ENCODE measurements around the gene CHST12.
"Not testable (repeated sequence)": the region's sequence is repeated elsewhere in the genome, so short reads cannot be mapped to it uniquely, and the experiment has no call there.

Gene CHST12

DNA sequence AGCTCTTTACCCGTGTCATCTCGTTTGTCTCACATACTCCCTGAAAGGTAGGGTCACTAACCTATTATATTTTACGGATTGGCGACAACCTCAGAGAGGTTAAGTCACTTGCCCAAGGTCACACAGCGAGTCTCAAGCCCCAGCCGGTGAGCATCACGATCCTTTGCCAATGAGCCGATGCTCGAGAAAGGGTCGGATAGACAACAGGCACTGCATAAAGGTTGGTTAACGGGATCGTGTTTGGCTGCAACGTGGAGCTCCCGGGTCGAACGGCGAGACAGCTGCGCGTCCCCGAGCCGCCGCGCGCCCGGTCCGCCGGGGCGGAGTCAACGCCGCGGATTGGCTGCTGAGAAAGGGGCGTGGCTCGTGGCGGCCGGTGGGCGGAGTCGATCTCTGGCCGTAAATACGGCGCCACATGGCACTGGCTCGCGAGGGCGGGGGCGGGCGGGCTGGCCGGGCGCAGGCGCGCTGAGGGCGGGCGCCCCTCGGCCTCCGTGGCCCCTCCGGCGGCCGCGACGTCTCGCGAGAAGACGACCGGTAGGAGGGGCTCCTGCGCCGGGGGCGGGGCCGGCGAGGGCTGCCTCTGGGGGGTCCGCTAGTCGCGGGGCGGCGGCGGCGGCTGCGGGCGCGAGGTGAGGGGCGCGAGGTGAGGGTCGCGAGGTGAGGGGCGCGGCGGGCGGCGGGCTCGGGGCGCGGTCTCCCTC is at the start of gene CHST12:
TSS of gene CHST12 (plus strand) at position 598 of the 704 bp plus-strand sequence. CDS start 29,029 bp downstream, outside the sequence.
- peak; percentile 92 for DNase-seq (ENCODE audit: low read depth)

- DNase-seq (ENCODE audit: low read depth): peak; percentile 88
Measured at GRCh38 chr7:2353936-2354185, 49.5 kb upstream of the CHST12 start.

DNA sequence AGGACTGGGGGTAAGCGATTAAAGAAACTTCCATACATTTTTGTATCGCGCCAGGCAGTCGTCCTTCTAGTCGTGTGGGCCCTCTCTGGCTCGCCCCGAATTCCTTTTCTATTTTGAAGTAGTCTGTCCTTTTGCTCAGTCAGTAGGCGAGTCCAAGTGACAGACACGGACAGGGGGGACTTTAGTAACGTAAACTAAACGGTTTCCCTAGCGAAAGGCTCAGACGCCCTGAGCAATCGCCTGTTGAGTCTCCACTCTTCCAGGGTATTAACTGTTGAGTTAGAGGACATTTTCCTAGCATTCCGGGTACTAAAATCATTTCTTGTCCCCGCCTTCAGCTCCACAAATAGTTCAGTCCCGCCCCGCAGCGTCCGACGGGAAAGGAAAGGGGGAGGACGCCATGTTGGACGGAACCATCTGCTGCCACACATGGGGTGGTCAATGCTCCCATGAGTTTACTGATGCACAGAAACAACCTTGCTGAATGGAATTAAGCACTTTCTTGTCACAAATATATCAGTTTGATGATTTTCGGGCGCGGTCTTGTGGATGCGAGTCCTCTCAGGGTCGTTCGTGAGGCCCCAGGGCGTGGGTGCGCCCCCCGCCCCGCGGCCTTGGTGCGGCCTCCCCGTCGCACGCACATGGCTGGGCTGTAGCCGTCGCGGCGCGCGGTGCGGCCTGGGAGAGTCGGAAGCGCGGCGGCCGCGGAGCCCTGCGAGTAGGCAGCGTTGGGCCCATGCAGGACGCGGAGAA is 49.0 kb upstream of the CHST12 start, which contains the start of gene EIF3B:
TSS of gene EIF3B (plus strand) at position 642 of the 753 bp plus-strand sequence. CDS start at position 737, 95 bp downstream.
- peak; percentile 80 for DNase-seq (ENCODE audit: low read depth)

- DNase-seq (ENCODE audit: low read depth): peak; percentile 15
Measured at GRCh38 chr7:2354939-2355704, 48.3 kb upstream of the CHST12 start.

DNA sequence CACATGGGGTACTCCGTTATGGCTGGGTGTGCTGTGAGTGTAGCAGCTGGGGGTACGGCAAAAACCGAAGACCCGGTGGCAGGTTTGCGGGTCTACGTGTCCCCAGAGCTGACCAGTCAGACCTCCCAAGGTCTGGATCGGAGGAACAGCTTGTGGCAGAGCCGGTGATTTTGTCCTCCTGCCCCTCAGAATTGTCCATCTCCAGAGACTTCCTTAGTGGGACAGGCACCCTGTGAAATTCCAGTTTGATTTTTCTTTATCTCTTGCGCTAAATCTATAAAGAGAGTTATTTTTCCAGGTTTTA is 47.8 kb upstream of the CHST12 start:
- no peak for DNase-seq (ENCODE audit: low read depth)

- DNase-seq (ENCODE audit: low read depth): no peak
Measured at GRCh38 chr7:2357165-2357564, 46.2 kb upstream of the CHST12 start.

GRCh38 chr7:2357571-2357970 is 45.8 kb upstream of the CHST12 start:
- DNase-seq (ENCODE audit: low read depth): no peak

DNA sequence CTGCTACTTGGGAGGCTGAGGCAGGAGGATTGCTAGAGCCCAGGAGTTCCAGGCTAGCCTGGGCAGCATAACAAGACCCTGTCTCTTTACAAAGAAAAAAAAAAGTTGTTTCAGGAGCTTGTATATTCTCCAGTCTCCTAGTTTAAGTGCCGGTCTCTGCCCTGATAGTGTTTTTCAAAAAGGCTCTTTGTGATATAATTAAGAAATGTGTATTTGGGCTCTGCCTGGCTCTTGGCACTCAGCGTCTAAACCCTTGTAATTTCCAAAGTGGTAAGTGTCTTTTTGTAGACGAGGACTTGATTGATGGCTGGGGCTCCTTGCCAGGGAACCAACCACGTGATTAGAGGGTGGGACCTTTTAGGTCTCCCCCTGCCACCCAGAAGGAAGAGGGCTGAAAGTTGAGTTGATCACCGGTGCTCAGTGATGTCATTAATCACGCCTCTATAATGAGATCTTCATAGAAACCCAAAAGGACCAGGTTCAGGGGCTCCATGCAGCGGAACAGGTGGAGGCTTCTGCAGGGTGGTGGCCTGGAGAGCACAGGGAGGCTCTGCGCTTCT is 44.4 kb upstream of the CHST12 start:
- DNase-seq (ENCODE audit: low read depth): no peak

DNA sequence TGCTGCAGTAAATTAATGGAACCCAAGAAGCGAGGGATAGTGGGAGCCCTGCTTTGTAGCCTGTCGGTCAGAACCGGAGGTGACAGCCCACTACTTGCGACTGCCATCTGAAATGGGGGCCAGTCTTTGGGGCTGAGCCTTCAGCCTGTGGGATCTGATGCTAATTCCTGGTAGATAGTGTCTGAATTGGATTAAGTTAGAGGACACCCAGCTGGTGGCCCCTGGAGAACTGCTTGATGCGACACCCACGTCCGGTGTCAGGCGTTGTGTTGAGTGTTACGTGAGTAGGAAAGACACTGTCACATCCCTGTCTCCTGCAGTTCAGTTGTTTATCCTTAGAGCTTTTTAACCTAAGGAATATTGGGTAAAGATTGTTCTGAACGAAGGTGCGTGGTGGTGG is 43.8 kb upstream of the CHST12 start:
- DNase-seq (ENCODE audit: low read depth): no peak

GRCh38 chr7:2360796-2361195 is 42.6 kb upstream of the CHST12 start:
- DNase-seq (ENCODE audit: low read depth): no peak

DNA sequence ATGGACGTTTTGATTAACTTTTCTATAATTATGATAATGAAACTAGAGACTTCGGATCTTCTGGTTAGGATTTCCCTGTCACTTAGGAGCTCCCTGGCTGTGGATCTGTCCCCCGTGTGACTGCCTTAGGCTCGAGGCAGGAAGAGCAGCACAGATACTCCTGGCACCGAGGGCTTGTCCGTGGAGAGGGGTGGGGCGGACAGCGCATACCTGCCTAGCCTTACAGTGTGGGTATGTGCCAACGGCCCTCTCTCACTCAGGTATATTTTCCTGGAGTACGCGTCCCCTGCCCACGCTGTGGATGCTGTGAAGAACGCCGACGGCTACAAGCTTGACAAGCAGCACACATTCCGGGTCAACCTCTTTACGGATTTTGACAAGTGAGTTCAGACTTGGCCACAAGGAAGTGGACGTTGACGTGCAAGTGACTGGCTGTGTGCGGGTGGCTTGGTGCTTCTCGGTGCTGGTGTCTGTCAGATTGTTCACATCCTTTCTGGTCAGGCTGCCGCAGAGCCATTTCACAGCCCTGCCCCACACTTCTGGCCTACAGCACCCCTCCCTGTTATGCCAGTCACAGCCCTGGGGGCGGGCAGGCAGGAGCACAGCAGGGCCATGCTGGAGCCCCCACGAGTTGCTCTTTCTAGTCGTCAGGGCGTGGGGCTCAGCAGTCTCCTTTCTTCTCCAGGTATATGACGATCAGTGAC is 40.9 kb upstream of the CHST12 start:
- no peak for DNase-seq (ENCODE audit: low read depth)

DNA sequence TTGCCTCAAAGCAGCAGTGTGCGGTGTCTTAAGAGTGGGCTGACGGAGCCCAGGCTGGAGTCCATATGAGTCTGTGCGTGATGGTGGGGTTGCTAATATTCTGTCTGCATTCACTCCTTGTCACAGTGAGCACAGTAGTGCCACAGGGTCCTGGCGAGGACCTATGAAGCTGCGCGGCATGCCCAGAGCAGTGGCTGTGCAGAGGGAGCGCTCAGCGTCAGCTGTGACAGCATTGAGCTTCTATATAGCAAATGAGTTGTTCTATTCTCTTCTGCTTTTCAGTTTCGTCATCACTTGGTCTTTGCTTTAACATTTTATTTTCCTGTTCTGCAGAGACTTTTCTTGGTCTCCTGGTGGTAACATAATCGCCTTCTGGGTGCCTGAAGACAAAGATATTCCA is 34.3 kb upstream of the CHST12 start:
- no peak for DNase-seq (ENCODE audit: low read depth)

DNA sequence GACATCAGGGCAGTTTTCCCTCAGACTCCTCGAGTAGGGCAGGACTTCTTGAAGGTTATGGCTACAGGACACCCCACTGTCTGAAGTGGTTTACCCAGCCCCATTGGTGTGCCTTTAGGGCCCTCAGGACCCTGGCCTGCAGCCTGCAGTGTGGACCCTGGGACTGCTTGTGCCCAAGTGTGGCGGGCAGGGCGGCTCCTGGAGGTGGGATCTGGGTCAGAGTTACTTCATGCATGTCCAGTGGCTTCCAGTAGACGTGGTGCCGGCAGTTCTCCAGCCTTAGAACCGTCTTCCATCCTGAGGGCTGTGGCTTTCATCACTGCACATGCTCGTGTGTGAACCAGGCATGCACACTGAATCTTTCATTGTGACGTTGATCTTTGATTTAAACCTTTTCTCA is 32.1 kb upstream of the CHST12 start:
- DNase-seq (ENCODE audit: low read depth): no peak

- DNase-seq (ENCODE audit: low read depth): no peak
Measured at GRCh38 chr7:2372724-2373123, 30.7 kb upstream of the CHST12 start.

DNA sequence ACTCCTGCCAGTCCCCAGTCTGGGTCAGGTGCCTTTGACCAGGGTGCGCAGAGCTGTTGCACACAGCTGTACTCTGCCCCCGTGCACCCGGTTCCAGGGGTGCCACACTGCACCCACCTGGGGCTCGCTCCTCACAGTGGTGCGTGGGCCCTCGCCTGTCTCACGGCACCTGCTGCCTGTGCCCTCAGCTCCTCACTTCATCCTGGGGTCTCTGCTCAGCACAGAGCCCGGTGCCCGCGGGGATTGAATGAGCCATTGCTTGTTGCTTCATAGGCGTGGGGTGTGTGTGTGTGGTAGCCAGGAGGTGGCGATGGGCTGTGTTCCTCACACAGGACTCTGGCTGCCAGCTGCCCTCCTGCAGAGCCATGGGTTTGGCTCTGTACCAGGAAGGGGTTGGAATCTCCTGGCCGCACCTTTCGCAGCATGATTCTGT is 30.3 kb upstream of the CHST12 start:
- DNase-seq (ENCODE audit: low read depth): no peak

GRCh38 chr7:2373646-2374045 is 29.8 kb upstream of the CHST12 start:
- DNase-seq (ENCODE audit: low read depth): no peak

DNA sequence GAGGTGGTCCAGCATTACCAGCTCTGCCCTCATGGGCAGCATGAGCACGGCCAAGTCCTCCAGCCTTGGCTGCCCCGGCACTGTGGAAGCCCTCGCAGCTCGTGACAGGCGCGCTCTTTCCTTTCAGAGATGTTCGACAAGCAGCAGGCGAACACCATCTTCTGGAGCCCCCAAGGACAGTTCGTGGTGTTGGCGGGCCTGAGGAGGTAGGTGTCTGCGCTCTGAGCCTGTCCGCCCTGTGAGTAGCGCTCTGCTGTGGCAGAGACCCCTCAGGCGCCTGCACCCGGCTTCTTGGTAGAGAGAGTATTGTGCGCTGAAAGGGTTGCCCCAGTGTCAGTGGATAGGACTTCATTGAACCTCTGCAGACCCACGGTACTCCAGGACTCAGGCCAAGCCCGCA is 29.0 kb upstream of the CHST12 start:
- no peak for DNase-seq (ENCODE audit: low read depth)

- no peak for DNase-seq (ENCODE audit: low read depth)
Measured at GRCh38 chr7:2374830-2375728, 28.3 kb upstream of the CHST12 start.

DNA sequence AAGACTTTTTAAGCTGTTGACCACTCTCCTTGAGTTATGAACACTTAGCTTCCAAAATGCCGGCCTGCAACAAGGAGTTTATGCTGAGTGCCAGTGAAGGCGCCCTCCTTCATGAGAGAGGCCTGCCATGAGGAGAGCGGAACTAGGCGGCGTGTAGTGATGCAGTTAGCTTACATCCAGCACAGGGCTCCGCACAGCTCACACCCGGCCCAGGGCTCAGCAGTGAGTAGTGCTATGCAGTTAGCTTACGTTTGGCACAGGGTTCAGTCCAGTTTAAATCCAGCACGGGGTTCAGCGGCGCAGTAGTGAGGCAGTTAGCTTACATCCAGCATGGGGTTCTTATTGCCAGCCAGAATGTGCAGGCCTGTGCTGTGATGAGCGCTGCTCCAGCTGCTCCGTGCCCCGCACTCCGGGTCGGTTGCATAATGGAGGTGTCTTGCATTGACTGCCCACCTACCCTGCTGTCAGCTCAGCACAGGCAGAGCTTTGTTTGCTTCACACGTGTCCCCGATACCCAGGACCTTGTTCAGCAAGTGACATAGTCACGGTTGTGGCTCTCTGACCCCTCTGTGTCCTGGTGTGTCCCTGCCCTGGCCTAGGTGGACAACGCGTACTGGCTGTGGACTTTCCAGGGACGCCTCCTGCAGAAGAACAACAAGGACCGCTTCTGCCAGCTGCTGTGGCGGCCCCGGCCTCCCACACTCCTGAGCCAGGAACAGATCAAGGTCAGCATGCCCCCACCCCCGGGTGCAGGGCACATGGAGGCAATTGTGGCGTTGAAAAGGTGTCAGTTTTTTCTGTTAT is 26.9 kb upstream of the CHST12 start:
- DNase-seq (ENCODE audit: low read depth): no peak

DNA sequence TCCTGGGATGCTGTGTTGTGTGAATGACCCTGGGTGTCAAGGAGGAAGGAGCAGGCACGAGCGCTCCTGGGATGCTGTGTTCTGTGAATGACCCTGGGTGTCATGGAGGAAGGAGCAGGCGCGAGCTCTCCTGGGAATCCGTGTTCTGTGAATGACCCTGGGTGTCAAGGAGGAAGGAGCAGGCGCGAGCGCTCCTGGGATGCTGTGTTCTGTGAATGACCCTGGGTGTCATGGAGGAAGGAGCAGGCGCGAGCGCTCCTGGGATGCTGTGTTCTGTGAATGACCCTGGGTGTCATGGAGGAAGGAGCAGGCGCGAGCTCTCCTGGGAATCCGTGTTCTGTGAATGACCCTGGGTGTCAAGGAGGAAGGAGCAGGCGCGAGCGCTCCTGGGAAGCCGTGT is 25.9 kb upstream of the CHST12 start:
- not testable (repeated sequence) for DNase-seq (ENCODE audit: low read depth)
